Ecto neural progenitor cell (in vitro differentiated cells): ENCODE data around the gene RTEL1.

Experiments
- DNase-seq: peaks from one replicate; pipeline ENCODE4 v3.0.0-alpha.2; 2018; ENCODE audit warnings: low spot score

Gene RTEL1

GRCh38 chr20:63689046-63690002, 31.2 kb downstream of the RTEL1 start:
- no peak for DNase-seq

- DNase-seq, result no peak
Observed at GRCh38 chr20:63690003-63690897, 32.1 kb downstream of the RTEL1 start.

- DNase-seq, result no peak
Observed at GRCh38 chr20:63690898-63691710, 33.0 kb downstream of the RTEL1 start.

GRCh38 chr20:63691711-63692435, 33.8 kb downstream of the RTEL1 start:
- no peak for DNase-seq

- no peak for DNase-seq
Observed at GRCh38 chr20:63692436-63693082, 34.4 kb downstream of the RTEL1 start.

GRCh38 chr20:63693083-63693732, 35.1 kb downstream of the RTEL1 start:
- DNase-seq, result no peak

- DNase-seq, result no peak
Observed at GRCh38 chr20:63693733-63694583, 35.8 kb downstream of the RTEL1 start.

- DNase-seq, result no peak
Observed at GRCh38 chr20:63694584-63695423, 36.7 kb downstream of the RTEL1 start.

- no peak for DNase-seq
Observed at GRCh38 chr20:63695424-63696305, 37.6 kb downstream of the RTEL1 start.

- DNase-seq, result no peak
Observed at GRCh38 chr20:63696306-63696627, 38.2 kb downstream of the RTEL1 start.

- DNase-seq, result no peak
Observed at GRCh38 chr20:63696628-63697356, 38.7 kb downstream of the RTEL1 start, which contains the start of gene TNFRSF6B. Gene TNFRSF6B (plus strand): TSS chr20:63696652. CDS start chr20:63696768, 116 bp downstream.

- DNase-seq, result no peak
Observed at GRCh38 chr20:63697357-63697867, 39.3 kb downstream of the RTEL1 start.

- DNase-seq, result no peak
Observed at GRCh38 chr20:63697868-63698545, 39.9 kb downstream of the RTEL1 start.

- DNase-seq, result no peak
Observed at GRCh38 chr20:63698739-63699465, 40.8 kb downstream of the RTEL1 start.
